HG03469 (cell line): Measurements from ENCODE around the gene PUM2.

Experiments used
- ATAC-seq: cut with Tn5 transposase; IDR thresholded peaks from one replicate; pipeline ENCODE4 v1.9.1; 2021; ENCODE audit warnings: mild to moderate bottlenecking, moderate library complexity, moderate number of reproducible peaks; ENCODE audit not compliant: unreplicated experiment

PUM2 gene

DNA sequence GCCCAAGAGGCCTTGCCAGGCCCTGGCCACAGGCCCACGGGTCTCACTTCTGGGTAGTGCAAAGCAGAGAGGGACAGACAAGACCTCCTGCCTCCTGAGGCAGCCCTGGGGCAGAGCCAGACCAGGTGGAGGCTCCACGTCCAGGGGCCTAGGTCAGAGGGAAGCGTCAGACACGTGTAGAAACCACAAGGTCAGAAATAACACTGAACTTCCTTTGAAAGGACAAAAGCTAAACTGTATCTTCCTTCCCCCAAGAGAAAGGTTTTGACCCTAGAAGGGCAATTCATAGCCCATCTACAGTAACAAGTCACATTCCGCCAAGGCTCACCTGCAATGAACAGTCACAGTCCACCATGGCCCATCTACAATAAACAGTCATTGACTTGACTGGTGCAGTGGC, 143.6 kb downstream of the PUM2 start:
- ATAC-seq, result peak; percentile 40

DNA sequence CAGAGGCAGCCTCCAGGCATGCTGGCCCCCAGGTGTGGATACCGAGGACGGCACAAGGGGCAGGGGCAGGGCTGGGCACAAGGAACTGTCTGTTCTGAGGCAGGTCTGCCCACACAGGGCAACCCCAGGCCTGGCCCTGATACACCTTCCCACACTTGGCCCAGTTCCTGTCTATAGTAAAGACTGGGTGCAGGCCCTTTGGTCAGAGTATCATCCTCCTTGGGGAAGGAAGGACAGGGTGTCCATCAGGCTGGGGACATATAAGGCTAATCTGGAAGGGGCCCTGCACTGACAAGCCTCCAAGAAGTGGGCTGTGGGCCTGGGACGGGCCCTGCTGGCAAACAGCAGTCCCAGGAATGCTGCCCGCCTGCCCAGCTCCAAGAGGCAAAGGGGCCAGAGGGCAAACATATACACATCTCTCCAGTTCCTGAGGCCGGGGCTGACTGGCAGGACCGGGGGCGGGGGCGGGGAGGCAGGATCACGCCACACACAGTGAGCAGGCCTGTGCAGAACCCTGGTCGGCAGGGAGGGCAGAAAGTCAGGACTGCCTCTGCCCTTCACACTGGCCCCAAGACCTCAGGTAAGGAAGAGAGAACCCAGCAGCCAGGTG, 144.6 kb downstream of the PUM2 start:
- ATAC-seq, result no peak

DNA sequence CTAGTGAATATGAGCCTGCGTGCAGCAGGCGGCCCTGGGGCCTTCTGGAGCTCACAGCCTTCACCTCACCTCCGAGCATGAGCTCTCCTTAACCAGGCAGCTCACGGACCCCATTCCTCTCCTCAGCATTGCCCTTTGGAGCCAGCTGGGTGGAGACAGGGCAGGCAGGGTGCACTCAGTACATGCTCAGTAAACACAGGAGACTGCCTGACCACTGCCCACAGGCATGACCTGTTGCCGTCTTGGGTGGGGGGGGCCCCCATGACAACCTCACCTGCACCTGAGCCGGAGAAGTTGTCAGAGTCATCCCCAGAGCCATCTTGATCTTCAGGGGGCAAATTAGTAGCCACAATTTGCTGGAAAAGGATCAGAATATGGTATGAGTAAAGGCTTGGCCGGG, 145.6 kb downstream of the PUM2 start:
- ATAC-seq, result no peak

DNA sequence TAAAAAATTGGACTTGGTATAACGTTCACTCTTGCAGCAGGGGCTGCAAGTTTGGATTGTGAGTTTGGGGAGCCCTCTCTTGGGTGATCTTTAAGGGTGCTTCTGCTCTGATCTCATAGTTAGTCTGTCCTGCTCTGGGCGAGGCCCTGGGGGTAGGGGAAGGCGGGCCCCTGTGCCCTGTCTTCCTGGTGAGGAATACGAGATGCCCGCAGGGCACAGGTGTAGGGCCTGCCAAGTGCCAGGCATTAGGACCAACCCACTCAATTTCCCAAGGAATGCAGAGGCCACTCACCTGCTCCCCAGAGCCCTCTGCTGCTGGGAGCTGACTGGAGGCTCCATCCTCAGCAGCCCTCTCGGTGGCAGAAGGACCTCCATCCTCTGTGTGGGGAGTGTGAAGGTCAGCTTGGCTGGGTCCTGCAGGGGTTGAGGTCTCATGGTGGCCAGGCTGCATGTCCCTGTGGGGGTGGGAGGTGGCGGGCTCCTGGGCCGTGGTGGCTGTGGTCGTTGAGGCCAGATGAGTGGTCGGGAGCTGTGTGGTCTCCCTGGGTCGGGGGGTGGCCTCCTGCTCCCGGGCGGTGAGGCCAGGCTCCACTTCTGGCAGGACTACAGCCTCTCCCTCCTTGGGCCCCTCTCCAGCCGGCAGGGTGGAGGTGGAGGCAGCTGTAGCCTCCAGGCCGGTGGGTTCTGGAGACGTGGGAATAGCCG, 147.0 kb downstream of the PUM2 start:
- no peak for ATAC-seq

DNA sequence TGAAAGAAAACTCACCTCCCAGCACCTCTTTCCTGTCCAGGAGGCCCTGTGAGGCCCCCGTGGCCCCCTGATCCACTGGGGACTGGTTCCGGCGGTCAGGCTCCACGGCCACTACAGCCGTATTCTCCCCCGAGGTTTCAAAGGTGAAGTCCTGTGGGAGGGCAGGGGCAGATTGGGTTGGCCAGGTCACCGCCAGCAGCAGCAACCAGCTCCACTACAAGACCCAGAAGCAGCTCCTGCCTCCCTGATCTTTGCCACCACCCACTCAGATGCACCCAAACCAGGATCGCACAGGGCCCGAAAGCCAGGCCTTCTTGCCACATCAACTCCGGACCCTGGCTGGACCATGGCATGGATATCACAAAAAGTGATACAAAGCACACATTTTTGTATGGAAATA, 147.6 kb downstream of the PUM2 start:
- ATAC-seq, result no peak

DNA sequence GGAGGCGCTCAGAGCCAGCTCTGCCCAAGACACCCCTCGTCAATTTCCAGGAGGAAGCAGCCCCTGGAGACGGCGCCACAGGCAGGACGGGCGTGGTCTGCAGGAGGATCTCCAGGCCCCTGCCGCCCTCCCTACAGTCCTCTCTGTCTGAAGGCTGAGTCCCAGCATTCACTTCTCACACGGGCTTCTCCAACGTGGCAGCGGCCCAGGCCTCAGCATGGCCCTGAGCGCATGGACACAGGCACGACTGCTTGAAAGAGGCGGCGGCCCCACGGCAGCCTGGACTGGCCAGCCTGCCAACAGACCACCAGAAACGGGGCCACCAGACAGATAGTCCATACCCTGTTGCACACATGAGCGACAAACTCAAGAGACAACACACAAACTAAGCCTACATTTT, 149.0 kb downstream of the PUM2 start:
- ATAC-seq, result no peak

DNA sequence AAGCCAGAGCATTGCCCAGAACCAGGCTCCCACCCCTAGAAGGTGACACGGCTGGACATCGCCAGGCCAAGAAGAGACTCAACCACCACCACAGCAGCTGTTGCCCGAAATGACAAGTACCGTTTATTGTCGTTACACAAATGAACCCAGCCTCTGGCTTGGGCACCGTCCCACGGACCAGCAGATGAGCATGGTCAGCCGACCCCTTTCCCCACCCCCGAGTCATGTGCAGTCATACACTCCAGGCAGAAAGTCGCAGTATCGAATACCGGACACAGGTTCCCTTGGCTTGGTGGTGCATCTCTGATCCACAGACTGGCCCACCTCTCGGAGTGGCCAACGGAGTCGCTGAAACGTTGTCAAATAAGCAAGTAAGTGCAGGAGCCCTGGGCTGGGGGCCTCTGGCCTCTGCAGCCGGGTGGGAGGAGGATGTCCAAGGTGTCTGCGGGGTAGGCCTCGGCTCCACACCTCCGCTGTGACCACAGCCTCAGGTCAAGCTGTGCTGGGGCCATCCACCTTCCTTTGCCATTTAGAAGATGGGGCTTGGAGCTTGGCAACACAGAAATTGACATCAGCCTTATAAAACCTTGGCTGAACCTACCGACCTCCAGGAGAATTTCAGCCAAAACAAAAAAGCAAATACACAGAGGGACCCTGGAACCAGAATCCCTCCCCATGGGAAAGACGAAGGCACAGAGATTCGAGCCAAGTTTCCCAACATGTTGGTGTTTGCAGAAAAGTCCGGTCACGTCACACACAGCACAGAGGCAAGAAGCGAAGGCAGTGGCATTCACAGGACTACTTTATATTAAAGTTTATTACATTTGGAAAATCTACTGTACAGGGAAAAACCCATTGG, 149.7 kb downstream of the PUM2 start:
- no peak for ATAC-seq

DNA sequence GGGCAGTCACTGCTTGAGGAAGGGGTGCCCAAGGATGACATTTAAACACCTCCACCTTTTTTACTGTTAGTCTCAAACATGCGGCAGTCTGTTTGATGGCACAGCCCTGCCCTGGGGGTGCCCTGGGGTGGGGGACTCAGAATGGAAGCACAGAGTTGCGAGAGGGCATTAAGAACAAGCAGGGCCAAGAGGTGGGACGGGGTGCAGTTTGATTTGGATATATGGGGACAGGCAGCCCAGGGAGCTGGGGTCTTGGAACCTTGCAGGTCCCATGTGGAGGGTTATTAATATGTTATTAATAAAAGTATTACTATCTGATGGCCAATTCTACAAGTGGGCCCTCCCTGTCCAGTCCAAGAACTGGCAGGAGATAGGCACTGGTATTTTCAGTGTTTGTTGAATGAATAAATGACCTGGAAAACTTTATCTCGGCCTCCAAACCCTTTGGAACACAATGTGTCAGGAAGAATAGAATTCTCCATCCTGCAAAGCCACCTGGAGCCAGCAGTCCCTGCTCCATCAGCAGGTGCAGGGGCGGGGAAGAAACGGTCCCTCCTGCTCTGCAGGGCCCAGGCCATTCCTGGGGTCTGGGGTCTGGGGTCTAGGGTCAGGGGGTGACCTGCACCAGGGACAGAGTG, 150.9 kb downstream of the PUM2 start:
- no peak for ATAC-seq

DNA sequence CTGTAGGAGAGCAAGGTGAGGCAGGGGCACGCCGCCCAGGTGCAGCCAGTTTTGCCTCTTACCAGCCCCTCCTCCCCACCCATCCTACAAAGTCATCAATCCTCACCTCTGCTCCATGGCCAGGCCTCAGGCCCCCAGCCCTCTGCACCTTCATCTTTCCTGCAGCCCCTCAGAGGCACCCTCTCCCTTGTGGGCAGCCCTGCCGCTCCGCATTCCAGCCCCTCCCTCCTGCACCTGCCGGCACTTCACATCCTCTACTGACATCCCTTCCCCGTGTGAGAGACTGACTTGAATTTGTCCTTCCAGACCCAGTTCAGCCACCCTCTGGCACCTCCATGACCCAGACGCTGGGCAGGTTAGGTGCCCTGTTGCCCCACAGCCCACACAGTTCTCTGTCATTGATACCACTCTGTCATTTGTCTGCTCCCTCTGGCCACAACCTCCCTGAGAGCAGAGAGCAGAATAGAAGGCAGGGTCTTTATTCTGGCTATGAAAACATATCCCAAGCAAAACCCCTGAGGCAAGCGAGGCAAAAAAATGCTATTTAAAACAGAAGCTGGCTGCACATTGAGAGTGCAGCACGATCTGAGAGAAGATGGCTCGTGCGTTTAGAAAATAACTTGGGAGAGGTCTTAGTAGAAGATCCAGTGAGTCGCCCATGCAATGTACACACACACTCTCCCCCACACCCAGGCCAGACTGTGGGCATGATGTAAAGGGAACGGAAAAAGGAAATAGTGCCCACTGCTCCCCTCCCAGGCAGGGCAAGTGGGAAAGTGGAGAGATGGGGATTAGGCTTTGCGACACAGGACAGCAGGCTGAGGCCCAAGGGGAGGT, 151.6 kb downstream of the PUM2 start:
- no peak for ATAC-seq
